T follicular helper cell (primary cell): ENCODE data around the gene MAMSTR.
"Not testable (repeated sequence)": the region's sequence is repeated elsewhere in the genome, so short reads cannot be mapped to it uniquely, and the experiment has no call there.

ENCODE experiments used
- DNase-seq: peaks from one replicate; pipeline ENCODE4 v3.0.0-alpha.2; 2020; ENCODE audit warnings: low read depth

Gene MAMSTR

GRCh38 chr19:48720613-48721296, 1.2 kb upstream of the MAMSTR start:
- peak; percentile 89 for DNase-seq

DNA sequence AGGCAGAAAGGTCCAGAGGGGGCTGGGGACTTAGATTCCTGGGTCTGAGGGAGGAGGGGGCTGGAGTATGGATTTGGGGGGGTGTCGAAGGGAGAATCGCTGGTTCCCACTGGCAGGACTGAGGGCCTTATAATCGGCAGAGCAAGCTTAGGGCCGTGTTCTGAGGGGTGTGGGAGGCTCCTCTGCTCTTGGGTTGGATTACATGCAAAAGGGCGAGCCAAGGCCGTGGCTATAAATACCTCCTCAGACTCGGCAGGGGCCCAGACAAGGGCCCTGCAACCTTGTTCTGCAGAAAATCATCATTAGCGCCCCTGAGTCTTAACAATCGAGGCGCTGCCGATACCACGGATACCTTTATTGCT, 707 bp upstream of the MAMSTR start:
- no peak for DNase-seq

DNA sequence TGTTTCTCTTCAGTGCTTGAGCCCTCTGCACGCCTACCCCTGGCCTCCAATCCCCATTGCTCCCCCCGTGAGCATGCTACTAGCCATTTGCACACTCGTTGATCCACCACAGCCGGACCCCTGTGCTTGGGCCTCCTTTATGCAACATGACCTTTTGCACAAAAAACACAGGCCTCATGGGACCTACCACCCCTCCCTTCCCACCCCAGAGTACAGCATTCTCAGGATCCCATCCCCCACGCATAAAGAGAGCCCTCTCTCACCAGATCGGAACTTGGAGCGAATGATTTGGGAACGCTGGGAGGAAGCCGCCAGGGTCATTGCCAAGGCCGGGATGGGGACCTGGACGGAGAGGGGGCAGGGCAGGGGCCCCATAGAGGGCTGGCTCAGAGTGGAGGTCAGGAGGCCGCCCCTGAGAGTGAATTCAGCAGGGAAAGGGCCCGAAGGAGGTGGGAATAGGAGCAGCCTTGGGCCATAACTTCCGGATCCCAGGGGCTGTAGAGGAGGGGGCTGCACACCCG, 754 bp downstream of the MAMSTR start:
- no peak for DNase-seq

GRCh38 chr19:48718106-48718505, 1.4 kb downstream of the MAMSTR start:
- DNase-seq = not testable (repeated sequence)

DNA sequence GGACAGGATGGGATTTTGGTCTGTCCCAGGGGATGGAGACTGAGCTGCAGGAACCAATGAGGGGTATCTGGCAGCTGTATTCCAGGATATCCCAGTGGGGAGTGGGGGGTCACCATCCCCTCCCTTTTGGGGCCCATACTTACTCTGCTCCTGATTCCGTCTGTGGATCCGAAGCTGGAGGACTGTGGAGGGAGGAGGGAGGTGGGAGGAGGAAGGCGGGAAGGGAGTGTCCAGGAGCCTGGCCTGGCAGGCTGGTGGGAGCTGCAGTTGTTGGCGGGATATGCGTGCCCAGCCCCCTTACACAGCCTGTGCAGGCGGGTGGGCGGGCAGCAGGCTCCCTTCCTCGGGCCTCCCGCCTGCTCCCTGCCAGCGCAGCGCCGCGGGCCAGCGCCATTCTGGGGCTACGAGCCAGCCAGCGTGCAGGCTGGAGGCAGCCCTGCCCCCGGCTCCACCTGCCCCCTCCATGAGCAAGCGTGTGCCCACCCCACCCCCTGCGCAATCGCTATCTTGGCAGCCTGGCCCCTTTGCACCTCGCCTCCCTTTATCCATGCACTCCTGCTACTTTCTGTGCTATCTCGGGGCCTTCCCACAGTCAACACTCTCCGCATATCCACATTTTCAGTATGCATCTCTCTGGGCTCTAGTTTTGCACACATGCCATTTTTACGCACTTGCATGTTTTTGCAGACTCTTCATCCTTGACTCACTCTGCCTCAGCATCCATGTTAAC, 2.8 kb downstream of the MAMSTR start:
- DNase-seq = no peak

DNA sequence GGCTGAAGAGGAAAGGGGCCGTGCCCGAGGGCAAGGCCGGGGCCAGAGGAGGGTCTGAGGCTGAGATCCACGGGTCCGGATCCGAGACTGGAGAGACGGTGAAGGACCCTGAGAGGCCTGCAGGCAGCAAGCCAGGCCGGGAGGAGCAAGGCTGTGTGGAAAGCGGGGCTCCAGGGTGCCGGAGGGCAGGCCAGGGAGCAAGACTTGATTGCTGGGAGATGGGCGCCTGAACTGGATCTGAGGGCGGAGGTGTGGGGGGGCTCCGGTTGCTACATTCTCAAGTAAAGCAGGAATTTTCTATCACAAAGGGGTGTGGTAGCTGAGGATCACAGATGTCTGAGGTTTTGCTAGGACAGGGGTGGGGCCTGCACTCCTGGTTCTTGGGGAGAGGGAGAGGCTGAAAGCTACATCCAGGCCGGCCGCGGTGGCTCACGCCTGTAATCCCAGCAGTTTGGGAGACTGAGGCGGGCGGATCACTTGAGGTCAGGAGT, 3.8 kb downstream of the MAMSTR start:
- no peak for DNase-seq

DNA sequence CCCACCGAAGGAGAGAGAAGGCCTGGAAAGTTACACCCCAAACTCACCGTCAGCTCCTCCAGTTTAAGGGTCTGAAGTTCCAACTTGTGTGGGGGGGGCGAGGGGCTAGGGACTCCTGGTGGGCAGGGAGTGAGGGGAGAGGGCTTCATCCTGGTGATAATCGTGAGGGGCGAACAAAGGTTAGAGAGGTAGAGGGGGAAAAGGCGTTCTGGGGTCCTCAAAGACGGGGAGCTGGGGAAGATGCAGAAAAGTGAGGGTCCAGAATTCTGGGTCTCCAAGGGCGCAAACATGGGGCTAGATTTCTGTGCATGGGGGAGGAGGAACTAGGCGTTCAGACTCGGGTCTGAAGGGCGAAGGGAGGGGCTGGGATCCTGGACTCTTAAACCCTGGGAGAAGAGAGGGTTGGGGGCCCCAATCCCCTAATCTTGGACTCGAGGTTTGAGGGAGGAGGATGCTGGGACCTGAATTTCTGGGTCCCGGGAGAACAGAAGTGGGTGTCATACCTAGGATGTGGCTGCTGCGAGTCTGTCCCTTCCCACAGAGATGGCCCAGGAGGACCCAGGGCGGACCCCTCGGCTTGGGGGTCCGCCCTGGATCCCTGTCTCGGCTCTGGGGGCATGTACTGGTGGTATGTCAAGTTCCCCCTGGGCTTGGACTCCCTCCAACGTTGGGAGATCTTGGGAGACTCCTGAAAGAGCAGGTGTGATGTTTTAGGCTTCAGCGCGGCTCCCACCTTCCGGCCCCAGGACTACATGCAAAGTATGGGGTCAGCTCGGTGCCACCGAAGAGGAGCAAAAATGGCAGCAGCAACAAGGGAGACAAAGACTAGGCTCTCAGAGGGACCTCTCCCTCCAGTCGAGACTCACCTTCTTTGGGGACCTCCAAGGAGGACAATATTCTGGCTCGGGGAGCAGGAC, 4.5 kb downstream of the MAMSTR start:
- no peak for DNase-seq

GRCh38 chr19:48713864-48714755, 5.4 kb downstream of the MAMSTR start:
- peak; percentile 95 for DNase-seq

- DNase-seq = no peak
Observed at GRCh38 chr19:48713041-48713863, 6.3 kb downstream of the MAMSTR start.

DNA sequence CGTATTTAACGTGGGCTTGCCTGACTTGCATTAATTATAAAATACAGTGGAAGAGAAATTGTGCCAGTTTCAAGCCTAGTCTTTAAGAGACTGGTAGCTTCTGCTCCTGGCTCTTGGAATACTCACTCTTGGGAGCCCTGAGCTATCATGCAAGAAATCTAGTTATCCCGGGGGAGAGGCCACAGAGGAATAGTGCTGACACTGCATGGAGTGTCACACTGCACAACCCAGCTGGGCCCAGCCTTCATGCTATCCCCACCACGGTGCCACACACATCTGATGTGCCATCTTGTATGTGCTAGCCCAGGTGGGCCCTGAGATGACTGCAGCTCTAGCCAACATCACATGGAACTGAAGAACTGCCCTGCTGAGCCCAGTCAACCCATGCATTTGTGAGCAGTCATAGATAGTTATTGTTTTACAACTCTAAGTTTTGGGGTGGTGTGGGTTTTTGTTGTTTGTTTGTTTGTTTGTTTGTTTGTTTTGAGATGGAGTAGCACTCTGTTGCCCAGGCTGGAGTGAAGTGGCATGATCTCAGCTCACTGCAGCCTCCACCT, 8.3 kb downstream of the MAMSTR start:
- DNase-seq = no peak

DNA sequence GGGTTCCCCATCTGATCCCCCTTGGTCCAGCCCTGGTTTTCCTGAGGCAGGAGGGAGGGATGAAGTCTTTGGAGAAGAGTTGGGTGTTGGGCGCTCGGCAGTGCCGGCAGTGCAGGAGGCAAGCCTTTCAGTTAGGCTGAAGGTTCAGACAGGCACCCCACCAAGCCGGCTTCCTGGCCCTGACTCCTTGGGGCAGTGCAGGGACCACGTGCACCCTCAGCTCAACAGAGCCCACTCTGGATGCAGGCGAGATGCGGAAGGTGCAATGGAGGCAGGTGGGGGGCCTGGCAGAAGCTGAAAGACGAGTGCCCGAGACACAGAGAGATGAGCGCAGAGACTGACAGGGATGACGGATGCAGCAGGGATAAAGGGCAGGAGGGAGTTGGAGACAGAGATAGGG, 11.1 kb downstream of the MAMSTR start:
- no peak for DNase-seq

DNA sequence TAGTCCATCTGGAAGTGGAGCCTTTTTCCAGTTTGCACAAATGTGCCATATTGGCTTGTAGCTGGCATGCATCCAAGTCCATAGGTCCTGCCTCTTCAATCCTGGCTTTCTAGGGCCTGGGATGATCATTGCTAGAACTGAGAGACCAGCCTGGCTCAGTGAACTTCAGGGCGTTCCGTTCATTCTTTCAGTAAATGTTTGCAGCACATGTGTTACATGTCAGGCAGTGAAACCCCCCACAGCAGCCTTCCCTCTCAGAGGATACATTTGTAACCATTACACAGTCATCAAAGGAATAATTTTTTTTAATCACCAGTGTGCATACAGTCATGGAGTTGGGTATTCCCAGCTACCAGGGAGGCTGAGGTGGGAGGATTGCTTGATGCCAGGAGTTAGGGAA, 14.1 kb downstream of the MAMSTR start:
- DNase-seq = no peak

GRCh38 chr19:48703316-48703715, 16.2 kb downstream of the MAMSTR start:
- no peak for DNase-seq

DNA sequence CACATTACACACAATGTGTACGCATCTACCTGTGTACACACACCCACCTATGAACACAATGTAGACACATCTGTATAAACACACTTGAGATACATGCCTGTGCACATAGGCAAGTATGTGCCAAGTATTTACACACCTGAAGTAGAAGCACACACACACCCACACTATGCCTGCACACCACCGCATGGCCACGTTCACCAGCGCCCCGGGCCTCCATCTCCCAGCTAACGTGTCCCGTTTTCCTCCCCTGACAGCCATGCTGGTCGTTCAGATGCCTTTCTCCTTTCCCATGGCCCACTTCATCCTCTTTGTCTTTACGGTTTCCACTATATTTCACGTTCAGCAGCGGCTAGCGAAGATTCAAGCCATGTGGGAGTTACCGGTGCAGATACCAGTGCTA, 16.8 kb downstream of the MAMSTR start:
- DNase-seq = no peak

DNA sequence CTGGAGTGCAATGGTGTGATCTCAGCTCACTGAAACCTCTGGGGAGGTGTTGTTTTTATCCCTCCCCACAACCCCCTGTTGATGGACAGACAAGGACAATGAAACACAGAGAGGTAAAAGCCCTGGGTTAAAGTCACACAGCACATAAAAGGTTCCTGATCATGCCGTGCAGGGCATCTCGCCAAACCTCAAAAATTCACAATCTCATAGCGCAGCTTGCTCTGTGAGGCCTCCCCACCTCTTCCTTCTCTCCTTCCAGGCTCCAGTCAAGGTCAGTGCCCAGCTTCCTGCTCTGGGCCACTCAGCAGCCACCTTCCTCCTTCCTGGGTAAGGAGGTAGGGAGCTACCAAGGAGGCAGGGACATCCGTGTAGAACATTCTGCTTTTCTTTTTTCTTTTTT, 21.5 kb downstream of the MAMSTR start:
- DNase-seq = no peak

DNA sequence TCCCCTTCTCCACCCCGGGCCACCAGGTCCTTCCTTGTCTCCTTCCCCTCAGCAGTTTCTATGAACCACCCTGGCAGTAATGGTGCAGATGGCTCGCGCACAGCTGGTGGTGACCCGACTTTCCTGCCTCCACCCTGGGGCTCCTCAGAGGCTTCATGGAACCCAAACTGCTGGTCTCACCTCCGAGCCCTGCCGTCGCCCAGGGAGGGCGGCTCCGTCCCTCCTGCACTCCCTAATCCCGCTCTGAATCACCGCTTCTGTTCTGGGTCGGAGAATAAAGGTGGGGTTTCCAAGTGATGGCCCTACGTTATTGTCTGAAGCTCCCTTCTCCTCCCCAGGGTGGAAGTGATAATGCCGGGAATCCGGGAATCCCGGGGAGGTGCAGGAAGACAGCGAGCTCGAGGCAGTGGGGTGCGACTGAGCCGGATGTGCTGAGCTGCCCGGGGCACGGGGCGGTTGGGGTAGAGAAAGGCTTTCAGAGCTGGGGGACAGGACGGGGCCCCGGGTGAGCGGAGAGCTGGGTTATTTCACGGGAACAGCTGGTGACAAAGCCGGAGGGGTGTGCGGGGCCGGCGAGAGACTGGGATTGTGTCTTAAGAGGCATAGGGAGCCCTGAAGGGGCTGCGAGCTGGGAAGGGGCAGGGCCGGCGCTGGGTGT, 23.0 kb downstream of the MAMSTR start:
- DNase-seq = no peak

GRCh38 chr19:48695743-48696352, 23.7 kb downstream of the MAMSTR start, which contains the start of gene FUT2:
Gene FUT2, plus strand, starts transcription at chr19:48695971. Its CDS starts 6,986 bp downstream, at chr19:48702957.
- DNase-seq = no peak

GRCh38 chr19:48693629-48694028, 25.9 kb downstream of the MAMSTR start:
- not testable (repeated sequence) for DNase-seq

GRCh38 chr19:48689449-48689848, 30.1 kb downstream of the MAMSTR start:
- DNase-seq = no peak
